ENCODE data around the gene PPP4R3B. TPM values are rescaled to one million over a fixed set of nuclear protein-coding genes. Genes with fewer than 3 reads are reported as not detected.

PPP4R3B gene
- total RNA-seq, 1 experiment from 2014 or later = 58.3 TPM

GRCh38 chr2:55511508-55512124 lies 105.8 kb downstream of the PPP4R3B start:
- DNase-seq (ENCODE audit: low spot score) = peak; percentile 61

GRCh38 chr2:55502590-55503141 lies 114.8 kb downstream of the PPP4R3B start:
- DNase-seq (ENCODE audit: low spot score) = no peak

- DNase-seq (ENCODE audit: low spot score) = peak; percentile 57
These were observed 117.4 kb downstream of the PPP4R3B start for GRCh38 chr2:55500025-55500424.

- DNase-seq (ENCODE audit: low spot score) = no peak
These were observed 118.8 kb downstream of the PPP4R3B start for GRCh38 chr2:55498582-55498981.

Other genes with a start within 250 kb of the PPP4R3B start
- gene CCDC88A, start 197.8 kb downstream of the PPP4R3B start, total RNA-seq (2014; rRNA removed; shearing (Covaris generic)) = 53.8 and 67.9 TPM in 2 replicates
- gene CFAP36, start 97.9 kb downstream of the PPP4R3B start, total RNA-seq (2014; rRNA removed; shearing (Covaris generic)) = 64.9 and 81.7 TPM in 2 replicates
- 35.1 and 38.8 TPM in 2 replicates for gene PNPT1, start 76.2 kb upstream of the PPP4R3B start, total RNA-seq (2014; rRNA removed; shearing (Covaris generic))

All from A172 (cell line).